Keratinocyte (primary cell): ENCODE measurements around the gene KCNC2. TPM values are rescaled to one million over a fixed set of nuclear protein-coding genes. Genes with fewer than 3 reads are reported as not detected.

Experiments
- DNase-seq: peaks from one replicate; pipeline ENCODE4 v3.0.0-alpha.2; 2011; ENCODE audit warnings: low read depth, missing footprints, low spot score
- FAIRE-seq: peaks from 2 replicates; lab custom pipeline; 2011; peaks lifted over from hg19 to GRCh38; lab: Jason Lieb, UNC
- H2AFZ ChIP-seq: 2 replicates; pipeline ENCODE4 v1.6.0; 2012; ENCODE audit warnings: low read length, control low read depth, inconsistent platforms; ENCODE audit not compliant: control insufficient read depth
- H3K27ac ChIP-seq: 2 replicates; pipeline ENCODE4 v1.5.1; 2011; ENCODE audit warnings: low read length; ENCODE audit not compliant: control insufficient read depth, insufficient read depth
- H3K27me3 ChIP-seq: 3 replicates; pipeline ENCODE4 v1.6.0; 2011; ENCODE audit warnings: low read length; ENCODE audit not compliant: control insufficient read depth, insufficient read depth; ENCODE audit errors: extremely low read depth
- H3K36me3 ChIP-seq, 2 experiments: 2 replicates in 1 of 2; 3 replicates in 1 of 2; pipeline ENCODE4 v1.5.1; 2011; ENCODE audit warnings: low read length in 2 of 2, mild to moderate bottlenecking in 1 of 2; ENCODE audit not compliant: control insufficient read depth in 2 of 2, insufficient read depth in 2 of 2; ENCODE audit errors: extremely low read depth in 1 of 2
- H3K4me1 ChIP-seq: 3 replicates; pipeline ENCODE4 v1.5.1; 2011; ENCODE audit warnings: low read length; ENCODE audit not compliant: control insufficient read depth, insufficient read depth; ENCODE audit errors: extremely low read depth
- H3K4me2 ChIP-seq: 3 replicates; pipeline ENCODE4 v1.6.0; 2011; ENCODE audit warnings: low read depth, low read length; ENCODE audit not compliant: control insufficient read depth, insufficient read depth; ENCODE audit errors: extremely low read depth
- H3K4me3 ChIP-seq, 3 experiments: fragments of 200-600 bp in 1 of 3; sonication (generic) in 1 of 3; 2 replicates in 2 of 3; 3 replicates in 1 of 3; pipeline ENCODE4 v1.5.1; 2011 to 2016; ENCODE audit warnings: low read length in 3 of 3, mild to moderate bottlenecking in 3 of 3, control low read depth in 2 of 3, inconsistent platforms in 1 of 3, low read depth in 1 of 3, mixed read lengths in 1 of 3, mixed run types in 1 of 3, moderate library complexity in 1 of 3; ENCODE audit not compliant: control insufficient read depth in 2 of 3, insufficient read depth in 2 of 3; ENCODE audit errors: extremely low read depth in 1 of 3
- H3K79me2 ChIP-seq: 2 replicates; pipeline ENCODE4 v1.6.0; 2012; ENCODE audit warnings: low read length; ENCODE audit not compliant: control insufficient read depth, insufficient read depth
- H3K9ac ChIP-seq: 3 replicates; pipeline ENCODE4 v1.6.0; 2011; ENCODE audit warnings: low read length; ENCODE audit not compliant: control insufficient read depth, insufficient read depth; ENCODE audit errors: extremely low read depth
- H3K9me1 ChIP-seq: 3 replicates; pipeline ENCODE4 v1.6.0; 2011; ENCODE audit warnings: low read length; ENCODE audit not compliant: control insufficient read depth, insufficient read depth; ENCODE audit errors: extremely low read depth
- H3K9me3 ChIP-seq: 2 replicates; pipeline ENCODE4 v1.5.1; 2012; ENCODE audit warnings: low read depth, low read length; ENCODE audit not compliant: control insufficient read depth
- H4K20me1 ChIP-seq: 3 replicates; pipeline ENCODE4 v1.6.0; 2011; ENCODE audit warnings: low read length; ENCODE audit not compliant: control insufficient read depth, insufficient read depth; ENCODE audit errors: extremely low read depth
- EZH2 ChIP-seq: IDR thresholded peaks from one replicate; pipeline ENCODE4 v1.6.1; 2012; ENCODE audit warnings: inconsistent platforms, mild to moderate bottlenecking, low read length, moderate library complexity
- dilution Hi-C: fragments of 300-500 bp; cut with MboI; formaldehyde crosslinking; loops from one replicate; pipeline ENCODE4 v1.7.0; 2020; ENCODE audit warnings: low sequenced_read_pairs; ENCODE audit not compliant: extremely low pct_ligation_motif_present
- polyA plus RNA-seq, 5 experiments: library from polyadenylated mRNA; depleted of rRNA in 3 of 5; stranded (reverse) in 3 of 5; stranded (forward) in 1 of 5; unstranded in 1 of 5; fragments of >200 nt; gene quantifications; 1 replicate in 1 of 5; 2 replicates in 3 of 5; 3 replicates in 1 of 5; pipeline versions ENCODE4 v1.2.1 to v1.2.3, GENCODE V29; 2011 to 2012; ENCODE audit warnings: missing spikeins in 2 of 5, low read depth in 1 of 5, low replicate concordance in 1 of 5
- TF ChIP-seq, protein P1 (sequence below), 3 experiments: IDR thresholded peaks in 1 of 3; conservative IDR thresholded peaks in 1 of 3; optimal IDR thresholded peaks in 1 of 3; 2 replicates in 2 of 3; 3 replicates in 1 of 3; pipeline versions ENCODE3 to v1.5.1; 2011; ENCODE audit warnings: low read length in 3 of 3, mild to moderate bottlenecking in 3 of 3, moderate library complexity in 2 of 3, control low read depth in 1 of 3, inconsistent platforms in 1 of 3; ENCODE audit not compliant: insufficient read depth in 2 of 3; ENCODE audit errors: extremely low read depth in 1 of 3

The KCNC2 gene
- polyA plus RNA-seq, 1 donor (not counting 4 experiments of a cell fraction or from before 2014, with no cell fraction given) = not detected

- dilution Hi-C loops = no loop called here
- no peaks in the 10 kb centered on the region for H4K20me1 ChIP-seq
- no peaks in the 10 kb centered on the region for H3K9me1 ChIP-seq
- DNase-seq (no peak), FAIRE-seq (no peak)
- H3K36me3 ChIP-seq = no peaks in the 10 kb centered on the region
- no peak overlapping the region for H3K4me2 ChIP-seq
- no peaks in the 10 kb centered on the region for H3K27me3 ChIP-seq
- no peaks in the 10 kb centered on the region for H3K9me3 ChIP-seq
- no peak overlapping the region for H3K9ac ChIP-seq
- H3K79me2 ChIP-seq = no peaks in the 10 kb centered on the region
- H3K4me3 ChIP-seq = no peak overlapping the region
- no peaks in the 10 kb centered on the region for H3K4me1 ChIP-seq
- TF ChIP-seq, protein P1, sequence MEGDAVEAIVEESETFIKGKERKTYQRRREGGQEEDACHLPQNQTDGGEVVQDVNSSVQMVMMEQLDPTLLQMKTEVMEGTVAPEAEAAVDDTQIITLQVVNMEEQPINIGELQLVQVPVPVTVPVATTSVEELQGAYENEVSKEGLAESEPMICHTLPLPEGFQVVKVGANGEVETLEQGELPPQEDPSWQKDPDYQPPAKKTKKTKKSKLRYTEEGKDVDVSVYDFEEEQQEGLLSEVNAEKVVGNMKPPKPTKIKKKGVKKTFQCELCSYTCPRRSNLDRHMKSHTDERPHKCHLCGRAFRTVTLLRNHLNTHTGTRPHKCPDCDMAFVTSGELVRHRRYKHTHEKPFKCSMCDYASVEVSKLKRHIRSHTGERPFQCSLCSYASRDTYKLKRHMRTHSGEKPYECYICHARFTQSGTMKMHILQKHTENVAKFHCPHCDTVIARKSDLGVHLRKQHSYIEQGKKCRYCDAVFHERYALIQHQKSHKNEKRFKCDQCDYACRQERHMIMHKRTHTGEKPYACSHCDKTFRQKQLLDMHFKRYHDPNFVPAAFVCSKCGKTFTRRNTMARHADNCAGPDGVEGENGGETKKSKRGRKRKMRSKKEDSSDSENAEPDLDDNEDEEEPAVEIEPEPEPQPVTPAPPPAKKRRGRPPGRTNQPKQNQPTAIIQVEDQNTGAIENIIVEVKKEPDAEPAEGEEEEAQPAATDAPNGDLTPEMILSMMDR (optimal IDR thresholded peaks at IDR 0.05 in 1 of 3, IDR thresholded peaks at IDR 0.05 in 1 of 3, conservative IDR thresholded peaks at IDR 0.05 in 1 of 3; ENCODE audit: extremely low read depth in 1 of 3, insufficient read depth in 2 of 3, low read length in 3 of 3) = no peak
- TF ChIP-seq EZH2 = no peak
- H3K27ac ChIP-seq = no peak overlapping the region
- H2AFZ ChIP-seq = no peak overlapping the region
Observed at GRCh38 chr12:75257510-75257909, 47.9 kb upstream of the KCNC2 start.

DNA sequence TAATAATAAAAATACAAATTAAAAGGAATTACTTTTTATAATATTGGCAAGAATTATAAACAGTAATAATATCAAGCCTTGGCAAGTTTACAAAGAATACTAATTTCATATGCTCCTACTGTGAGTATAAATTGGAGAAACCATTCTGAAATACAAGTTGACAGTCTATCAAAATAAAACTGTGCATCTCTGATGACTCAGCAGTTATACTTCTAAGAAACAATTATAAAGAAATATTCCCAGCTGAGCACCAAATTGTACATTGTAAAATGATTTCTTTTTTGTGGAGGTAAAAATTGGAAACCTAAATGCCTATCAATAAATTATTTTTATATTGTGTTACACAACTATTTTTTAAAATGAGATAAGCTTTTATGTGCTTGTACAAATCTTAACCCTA, 35.5 kb upstream of the KCNC2 start:
- H3K9me1 ChIP-seq = no peaks in the 10 kb centered on the region
- dilution Hi-C loops = no loop called here
- FAIRE-seq = no peak
- no peak for DNase-seq
- no peak overlapping the region for H3K4me2 ChIP-seq
- no peaks in the 10 kb centered on the region for H3K4me1 ChIP-seq
- no peaks in the 10 kb centered on the region for H3K27me3 ChIP-seq
- no peak overlapping the region for H3K4me3 ChIP-seq
- H3K79me2 ChIP-seq = no peaks in the 10 kb centered on the region
- H2AFZ ChIP-seq = no peak overlapping the region
- H3K9ac ChIP-seq = no peak overlapping the region
- no peaks in the 10 kb centered on the region for H3K9me3 ChIP-seq
- TF ChIP-seq, protein P1 (optimal IDR thresholded peaks at IDR 0.05 in 1 of 3, IDR thresholded peaks at IDR 0.05 in 1 of 3, conservative IDR thresholded peaks at IDR 0.05 in 1 of 3; ENCODE audit: extremely low read depth in 1 of 3, insufficient read depth in 2 of 3, low read length in 3 of 3) = no peak
- TF ChIP-seq EZH2 = no peak
- H4K20me1 ChIP-seq = no peaks in the 10 kb centered on the region
- H3K36me3 ChIP-seq = no peaks in the 10 kb centered on the region
- no peak overlapping the region for H3K27ac ChIP-seq
